Mammary epithelial cell (primary cell): Measurements from ENCODE around the gene MCF2L.

Experiments
- EZH2 ChIP-seq: IDR thresholded peaks from 2 replicates; pipeline ENCODE4 v1.6.1; 2012; ENCODE audit warnings: low read length, inconsistent platforms, borderline replicate concordance
- TF ChIP-seq, protein P1 (sequence below), 2 donors: IDR thresholded peaks in 1 of 2; conservative IDR thresholded peaks in 1 of 2; 2 replicates each; pipeline ENCODE4 v1.5.1; 2011 to 2012; ENCODE audit warnings: inconsistent platforms in 2 of 2, low read length in 2 of 2, mild to moderate bottlenecking in 2 of 2, control low read depth in 1 of 2, low read depth in 1 of 2; ENCODE audit not compliant: insufficient read depth in 1 of 2; ENCODE audit errors: extremely low read depth in 1 of 2

DNA sequence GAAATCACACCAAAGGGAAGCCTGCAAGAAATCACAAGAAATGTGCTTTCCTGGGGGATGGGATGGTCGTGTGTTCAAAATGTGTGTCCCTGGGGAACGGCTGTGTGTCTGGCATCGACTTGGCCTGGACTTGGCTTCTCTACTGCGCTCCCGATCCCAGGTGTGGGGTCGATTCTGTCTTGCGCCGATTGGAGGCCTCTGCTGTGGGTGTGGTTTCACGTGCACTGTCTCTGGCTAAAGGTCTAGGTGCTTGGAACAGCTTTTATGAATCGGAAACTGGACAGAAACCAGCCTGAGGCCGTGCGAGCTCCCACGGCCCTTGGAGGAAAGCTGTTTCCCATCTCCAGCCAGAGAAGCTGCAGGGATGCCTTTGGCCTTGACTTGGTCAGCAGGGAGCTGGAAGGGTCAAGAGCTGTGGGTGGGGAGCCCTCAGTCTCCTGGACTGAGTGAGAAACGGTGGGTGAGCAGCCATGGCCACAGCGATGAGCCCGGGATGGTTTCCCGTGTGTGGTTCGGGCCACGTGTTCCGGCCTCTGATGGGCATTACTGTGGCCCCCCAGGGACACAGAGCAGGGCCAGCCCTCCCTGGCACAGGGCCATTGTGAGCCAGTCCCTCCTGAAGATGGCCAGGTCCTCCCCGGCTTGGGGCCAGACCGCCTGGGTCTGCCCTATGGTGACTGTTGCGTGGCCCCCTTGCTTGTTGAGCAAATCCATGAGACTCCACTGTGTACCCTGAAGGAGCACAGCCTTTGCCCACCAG is 29.7 kb downstream of the MCF2L start:
- TF ChIP-seq, protein P1, sequence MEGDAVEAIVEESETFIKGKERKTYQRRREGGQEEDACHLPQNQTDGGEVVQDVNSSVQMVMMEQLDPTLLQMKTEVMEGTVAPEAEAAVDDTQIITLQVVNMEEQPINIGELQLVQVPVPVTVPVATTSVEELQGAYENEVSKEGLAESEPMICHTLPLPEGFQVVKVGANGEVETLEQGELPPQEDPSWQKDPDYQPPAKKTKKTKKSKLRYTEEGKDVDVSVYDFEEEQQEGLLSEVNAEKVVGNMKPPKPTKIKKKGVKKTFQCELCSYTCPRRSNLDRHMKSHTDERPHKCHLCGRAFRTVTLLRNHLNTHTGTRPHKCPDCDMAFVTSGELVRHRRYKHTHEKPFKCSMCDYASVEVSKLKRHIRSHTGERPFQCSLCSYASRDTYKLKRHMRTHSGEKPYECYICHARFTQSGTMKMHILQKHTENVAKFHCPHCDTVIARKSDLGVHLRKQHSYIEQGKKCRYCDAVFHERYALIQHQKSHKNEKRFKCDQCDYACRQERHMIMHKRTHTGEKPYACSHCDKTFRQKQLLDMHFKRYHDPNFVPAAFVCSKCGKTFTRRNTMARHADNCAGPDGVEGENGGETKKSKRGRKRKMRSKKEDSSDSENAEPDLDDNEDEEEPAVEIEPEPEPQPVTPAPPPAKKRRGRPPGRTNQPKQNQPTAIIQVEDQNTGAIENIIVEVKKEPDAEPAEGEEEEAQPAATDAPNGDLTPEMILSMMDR (conservative IDR thresholded peaks at IDR 0.05 in 1 of 2, IDR thresholded peaks at IDR 0.05 in 1 of 2; ENCODE audit: extremely low read depth in 1 of 2, insufficient read depth in 1 of 2, low read depth in 1 of 2, low read length in 2 of 2): no peak
- TF ChIP-seq EZH2: no peak
